Panc1 (cell line): ENCODE measurements around the gene DNAJC5G. TPM values are rescaled to one million over a fixed set of nuclear protein-coding genes. Genes with fewer than 3 reads are reported as not detected.

Experiments used
- ATAC-seq: fragments of 200-7000 bp; cut with Tn5 transposase; 2 replicates; pipeline ENCODE4 v1.9.1; 2020; ENCODE audit warnings: mild to moderate bottlenecking, moderate library complexity
- BruUV-seq: library from RNA; stranded (reverse); fragments of 400-500 nt; replicated peaks from 2 replicates; lab custom pipeline; 2021; lab: Mats Ljungman, UMichigan
- CTCF ChIA-PET: fragments of 300-600 bp; sonication (Branson Sonifier 250); formaldehyde crosslinking; loops from one replicate; lab custom pipeline; 2022; ENCODE audit warnings: antibody characterized with exemption; lab: Charles Lee
- POLR2A ChIA-PET: fragments of 300-600 bp; sonication (Branson Sonifier 250); formaldehyde crosslinking; loops from one replicate; lab custom pipeline; 2022; ENCODE audit warnings: antibody characterized with exemption; lab: Charles Lee
- DNase-seq: peaks from one replicate; pipeline ENCODE4 v3.0.0-alpha.2; 2010; ENCODE audit warnings: low read depth, low spot score
- H3K27ac ChIP-seq: 2 replicates; pipeline ENCODE4 v1.5.1; 2011; ENCODE audit warnings: mild to moderate bottlenecking, low read length, inconsistent platforms
- H3K27me3 ChIP-seq: fragments of 200-500 bp; sonication (Bioruptor generic); 2 replicates; pipeline ENCODE4 v1.6.0; 2014; ENCODE audit warnings: low read length, inconsistent platforms; ENCODE audit not compliant: control insufficient read depth, insufficient read depth
- H3K36me3 ChIP-seq: fragments of 200-500 bp; sonication (Bioruptor generic); 2 replicates; pipeline ENCODE4 v1.5.1; 2014; ENCODE audit warnings: inconsistent platforms, mild to moderate bottlenecking, low read length, moderate library complexity; ENCODE audit not compliant: control insufficient read depth, insufficient read depth
- H3K4me1 ChIP-seq: 2 replicates; pipeline ENCODE4 v1.5.1; 2011; ENCODE audit warnings: inconsistent platforms, mild to moderate bottlenecking, low read length, moderate library complexity; ENCODE audit not compliant: control insufficient read depth, insufficient read depth
- H3K4me3 ChIP-seq, 2 experiments: 2 replicates each; pipeline ENCODE4 v1.5.1; 2011 to 2012; ENCODE audit warnings: low read depth in 2 of 2, low read length in 2 of 2, mild to moderate bottlenecking in 2 of 2, inconsistent platforms in 1 of 2, moderate library complexity in 1 of 2
- H3K9me3 ChIP-seq: fragments of 200-500 bp; sonication (Bioruptor generic); 2 replicates; pipeline ENCODE4 v1.5.1; 2014; ENCODE audit warnings: low read depth, mild to moderate bottlenecking, inconsistent platforms, low read length, moderate library complexity; ENCODE audit not compliant: control insufficient read depth, insufficient read depth
- CTCF ChIP-seq: fragments of 450-650 bp; IDR thresholded peaks from 2 replicates; pipeline ENCODE4 v1.5.1; 2017; ENCODE audit warnings: mild to moderate bottlenecking
- POLR2AphosphoS5 ChIP-seq: IDR thresholded peaks from 2 replicates; pipeline ENCODE4 v1.6.1; 2012; ENCODE audit warnings: mild to moderate bottlenecking, low read depth, low read length, moderate library complexity
- SIN3A ChIP-seq: IDR thresholded peaks from 2 replicates; pipeline ENCODE4 v1.6.1; 2012; ENCODE audit warnings: low read depth, mild to moderate bottlenecking, low read length, moderate library complexity, borderline replicate concordance; ENCODE audit not compliant: insufficient read depth
- TCF7L2 ChIP-seq: IDR thresholded peaks from 2 replicates; pipeline ENCODE4 v1.6.1; 2011; ENCODE audit warnings: mild to moderate bottlenecking, low read depth, low read length, inconsistent platforms
- in situ Hi-C: cut with HindIII; loops from 2 replicates; pipeline ENCODE4 v1.10.0; 2016; ENCODE audit warnings: low sequenced_read_pairs, low pct_unique_long_range_greater_than_20kb
- intact Hi-C: fragments of 100-400 bp; cut with micrococcal nuclease; formaldehyde crosslinking; loops from one replicate; pipeline ENCODE4 v1.10.0; 2022; ENCODE audit not compliant: unreplicated experiment
- total RNA-seq: library from RNA; stranded (reverse); gene quantifications from one replicate; pipeline ENCODE4 v1.2.1, GENCODE V29; 2021; ENCODE audit not compliant: unreplicated experiment
- TF ChIP-seq, protein P1 (sequence below), 2 experiments: IDR thresholded peaks; 2 replicates each; pipeline ENCODE4 v1.6.1; 2011 to 2012; ENCODE audit warnings: low read depth in 2 of 2, control low read depth in 1 of 2, low read length in 1 of 2, mild to moderate bottlenecking in 1 of 2, moderate library complexity in 1 of 2; ENCODE audit not compliant: insufficient read depth in 1 of 2

Gene DNAJC5G
- total RNA-seq, 1 experiment from 2014 or later = not detected

GRCh38 chr2:27290549-27290948 lies 15.3 kb downstream of the DNAJC5G start:
- no TSS peak for BruUV-seq
- H3K36me3 ChIP-seq = no peaks in the 10 kb centered on the region
- ChIA-PET POLR2A (no interaction called here), CTCF (no interaction called here)
- peaks cover 6% of the 10 kb centered on the region for H3K4me1 ChIP-seq
- TF ChIP-seq, protein P1, sequence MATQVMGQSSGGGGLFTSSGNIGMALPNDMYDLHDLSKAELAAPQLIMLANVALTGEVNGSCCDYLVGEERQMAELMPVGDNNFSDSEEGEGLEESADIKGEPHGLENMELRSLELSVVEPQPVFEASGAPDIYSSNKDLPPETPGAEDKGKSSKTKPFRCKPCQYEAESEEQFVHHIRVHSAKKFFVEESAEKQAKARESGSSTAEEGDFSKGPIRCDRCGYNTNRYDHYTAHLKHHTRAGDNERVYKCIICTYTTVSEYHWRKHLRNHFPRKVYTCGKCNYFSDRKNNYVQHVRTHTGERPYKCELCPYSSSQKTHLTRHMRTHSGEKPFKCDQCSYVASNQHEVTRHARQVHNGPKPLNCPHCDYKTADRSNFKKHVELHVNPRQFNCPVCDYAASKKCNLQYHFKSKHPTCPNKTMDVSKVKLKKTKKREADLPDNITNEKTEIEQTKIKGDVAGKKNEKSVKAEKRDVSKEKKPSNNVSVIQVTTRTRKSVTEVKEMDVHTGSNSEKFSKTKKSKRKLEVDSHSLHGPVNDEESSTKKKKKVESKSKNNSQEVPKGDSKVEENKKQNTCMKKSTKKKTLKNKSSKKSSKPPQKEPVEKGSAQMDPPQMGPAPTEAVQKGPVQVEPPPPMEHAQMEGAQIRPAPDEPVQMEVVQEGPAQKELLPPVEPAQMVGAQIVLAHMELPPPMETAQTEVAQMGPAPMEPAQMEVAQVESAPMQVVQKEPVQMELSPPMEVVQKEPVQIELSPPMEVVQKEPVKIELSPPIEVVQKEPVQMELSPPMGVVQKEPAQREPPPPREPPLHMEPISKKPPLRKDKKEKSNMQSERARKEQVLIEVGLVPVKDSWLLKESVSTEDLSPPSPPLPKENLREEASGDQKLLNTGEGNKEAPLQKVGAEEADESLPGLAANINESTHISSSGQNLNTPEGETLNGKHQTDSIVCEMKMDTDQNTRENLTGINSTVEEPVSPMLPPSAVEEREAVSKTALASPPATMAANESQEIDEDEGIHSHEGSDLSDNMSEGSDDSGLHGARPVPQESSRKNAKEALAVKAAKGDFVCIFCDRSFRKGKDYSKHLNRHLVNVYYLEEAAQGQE (IDR thresholded peaks at IDR 0.05; ENCODE audit: insufficient read depth in 1 of 2, low read depth in 2 of 2, low read length in 1 of 2) = no peak
- no peak for TF ChIP-seq TCF7L2
- TF ChIP-seq SIN3A = no peak
- no peak for TF ChIP-seq CTCF
- no peak for TF ChIP-seq POLR2AphosphoS5
- no peak overlapping the region for H3K4me3 ChIP-seq
- ATAC-seq (no peak), DNase-seq (no peak)
- H3K27ac ChIP-seq = no peak overlapping the region
- intact Hi-C loops (no loop called here), in situ Hi-C loops (no loop called here)
- no peaks in the 10 kb centered on the region for H3K27me3 ChIP-seq
- H3K9me3 ChIP-seq = no peaks in the 10 kb centered on the region

DNA sequence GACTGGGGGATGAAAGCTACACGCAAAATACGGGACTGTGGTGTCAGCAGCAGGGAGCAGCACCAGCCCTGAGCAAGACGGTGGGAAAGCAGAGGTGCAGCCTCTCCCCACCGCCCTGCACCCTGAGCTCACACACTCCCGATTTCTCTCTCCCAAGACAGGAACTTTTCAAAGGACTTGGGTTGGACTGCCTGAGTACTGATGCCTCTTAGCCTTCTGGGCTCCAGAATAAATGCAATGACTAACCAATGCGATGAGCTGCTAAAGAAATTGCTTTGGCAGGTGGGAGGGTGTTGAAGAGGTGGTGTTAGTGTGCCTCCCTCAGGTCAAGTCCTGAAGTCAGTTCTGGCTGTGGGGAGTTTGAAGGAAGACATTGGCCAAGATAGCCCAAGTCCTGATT lies 16.6 kb downstream of the DNAJC5G start:
- in situ Hi-C loops = no loop called here
- ChIA-PET CTCF (interaction anchor here (1.8 kb wide), 1 partner anchor 11 kb away, joined by 4 read pairs; no protein-coding TSS in a partner anchor), POLR2A (interaction anchor here (0.6 kb wide), 2 partner anchors 274 to 434 kb away, joined by 3 to 8 read pairs; no protein-coding TSS in a partner anchor)
- no TSS peak for BruUV-seq
- intact Hi-C loops = no loop called here
- H3K4me1 ChIP-seq = peaks cover 6% of the 10 kb centered on the region
- ATAC-seq = peak; percentile 79
- no peaks in the 10 kb centered on the region for H3K27me3 ChIP-seq
- no peaks in the 10 kb centered on the region for H3K36me3 ChIP-seq
- H3K4me3 ChIP-seq = no peak overlapping the region
- H3K9me3 ChIP-seq = no peaks in the 10 kb centered on the region
- no peak for DNase-seq
- TF ChIP-seq CTCF = peak; percentile 50
- no peak for TF ChIP-seq SIN3A
- no peak overlapping the region for H3K27ac ChIP-seq
